ENCODE data around the gene BUD23.
"Not testable (repeated sequence)": the region's sequence is repeated elsewhere in the genome, so short reads cannot be mapped to it uniquely, and the experiment has no call there.

BUD23 gene

DNA sequence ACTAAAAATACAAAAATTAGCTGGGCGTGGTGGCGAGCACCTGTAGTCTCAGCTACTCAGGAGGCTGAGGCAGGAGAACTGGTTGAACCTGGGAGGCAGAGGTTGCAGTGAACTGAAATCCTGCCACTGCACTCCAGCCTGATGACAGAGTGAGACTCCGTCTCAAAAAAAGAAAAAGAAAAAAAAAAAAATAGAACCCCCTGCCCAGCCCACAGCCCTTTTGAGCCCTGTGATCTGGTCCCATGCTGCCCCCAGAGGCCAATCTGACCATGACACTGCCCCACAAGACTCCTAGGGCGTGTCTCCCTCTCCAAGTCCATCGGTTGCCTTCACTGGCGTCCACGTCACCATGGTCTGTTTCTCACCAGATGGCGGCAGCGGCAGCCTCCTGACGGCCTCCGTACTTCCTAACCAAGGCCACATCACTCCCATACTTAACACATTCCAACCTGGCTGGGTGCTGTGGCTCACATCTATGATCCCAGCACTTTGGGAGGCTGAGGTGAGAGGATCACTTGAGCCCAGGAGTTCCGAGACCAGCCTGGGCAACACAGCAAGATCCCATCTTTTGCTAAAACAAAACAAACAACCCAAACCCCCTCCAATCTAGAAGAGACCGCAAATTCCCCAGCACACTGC, 18.1 kb downstream of the BUD23 start:
- DNase-seq = no peak

DNA sequence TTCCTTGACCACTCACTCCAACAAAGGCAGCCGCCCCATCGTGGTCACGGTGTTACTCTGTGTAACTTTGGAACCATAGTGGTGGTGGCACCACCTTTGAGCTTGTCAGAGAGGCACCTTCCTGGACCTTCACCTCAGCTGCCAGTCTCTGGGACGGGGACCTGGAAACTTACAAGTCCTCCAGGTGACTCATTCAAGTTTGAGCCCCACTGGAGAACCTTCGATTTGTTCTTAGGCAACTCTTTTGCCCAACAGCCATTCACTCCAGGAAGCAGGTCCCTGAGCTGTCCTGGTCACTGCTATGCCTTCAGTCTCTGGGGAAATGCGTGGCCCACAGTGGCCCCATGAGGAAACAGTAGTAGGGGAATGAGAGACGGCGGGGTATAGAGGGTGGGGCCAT, 18.8 kb downstream of the BUD23 start:
- DNase-seq = no peak

DNA sequence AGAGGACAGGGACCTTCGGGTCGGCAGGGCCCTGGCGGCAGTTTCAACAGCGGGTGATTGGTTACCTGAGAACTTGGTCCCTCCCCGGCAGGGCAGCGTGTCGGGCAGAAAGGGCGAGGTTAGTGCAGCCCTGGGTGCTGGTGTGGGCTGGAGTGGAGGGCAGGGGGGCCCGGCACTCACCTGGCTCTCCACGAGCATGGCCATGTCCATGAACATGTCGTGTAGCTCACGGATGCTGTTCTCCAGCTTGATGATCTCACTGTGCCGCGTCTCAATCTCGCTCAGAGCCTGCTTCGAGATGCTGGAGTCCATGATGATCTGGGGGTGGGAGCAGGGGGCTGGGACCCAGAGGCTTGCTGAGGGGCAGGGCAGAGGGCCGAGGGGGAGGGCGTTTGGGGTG, 19.3 kb downstream of the BUD23 start:
- DNase-seq = no peak

DNA sequence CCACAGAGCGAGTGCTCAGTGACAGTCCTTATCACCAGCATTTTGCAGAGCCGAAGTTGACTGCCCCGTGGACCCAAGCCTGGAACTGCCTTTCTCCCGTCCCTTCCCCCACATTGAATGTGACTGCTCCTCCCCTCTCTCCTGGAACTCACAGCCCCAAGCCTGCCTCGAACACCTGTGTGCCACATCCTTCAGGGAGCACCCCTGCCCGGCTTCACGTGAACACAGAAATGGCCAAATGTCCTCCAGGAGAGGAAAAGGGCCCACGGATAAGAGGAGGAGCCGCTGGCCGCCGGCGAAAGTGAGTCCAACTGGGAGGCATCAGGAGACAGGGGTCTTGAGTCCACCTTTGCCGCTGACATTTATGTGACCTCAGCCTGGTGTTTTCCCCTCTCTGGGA, 19.8 kb downstream of the BUD23 start:
- no peak for DNase-seq

DNA sequence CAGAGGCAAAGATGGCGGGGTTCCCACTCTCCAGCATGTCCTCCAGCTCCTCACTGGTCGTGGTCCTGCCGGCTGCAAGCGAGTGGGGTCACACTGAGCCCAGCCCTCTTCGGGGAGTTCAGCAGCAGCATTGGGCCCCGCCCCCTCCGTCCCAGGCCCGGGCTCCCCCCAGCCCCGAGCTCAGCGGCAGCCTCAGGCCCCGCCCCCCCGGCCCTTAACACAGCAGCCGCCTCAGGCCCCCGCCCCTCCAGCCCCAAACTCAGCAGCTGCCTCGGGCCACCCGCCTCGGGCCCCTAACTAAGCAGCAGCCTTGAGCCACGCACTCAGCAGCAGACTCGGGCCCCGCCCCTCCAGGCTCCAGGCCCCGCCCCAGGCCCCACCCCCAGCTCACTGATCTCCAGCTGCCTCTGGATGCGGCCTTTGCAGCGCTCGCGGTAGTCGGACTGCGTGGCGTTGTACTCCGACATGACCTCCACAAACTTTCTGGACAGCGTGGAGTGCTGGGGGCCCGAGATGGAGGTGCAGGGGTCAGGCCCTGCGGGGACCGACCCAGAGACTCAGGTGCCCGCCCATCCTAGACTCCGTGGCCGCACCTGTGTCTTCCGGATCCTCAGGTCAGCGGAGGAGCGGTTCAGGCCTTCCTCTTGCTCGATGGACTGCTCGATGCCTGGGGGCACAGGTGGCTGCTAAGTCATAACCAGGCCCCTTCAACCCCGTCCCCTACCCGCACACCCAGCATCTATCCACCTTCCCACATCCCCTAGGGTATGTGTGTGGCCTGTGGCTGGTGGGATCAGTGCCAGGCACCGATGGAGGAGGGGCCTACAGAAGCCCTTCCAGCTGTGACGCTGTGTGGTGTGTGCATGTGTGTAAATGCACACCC, 20.6 kb downstream of the BUD23 start:
- peak; percentile 37 for DNase-seq

DNA sequence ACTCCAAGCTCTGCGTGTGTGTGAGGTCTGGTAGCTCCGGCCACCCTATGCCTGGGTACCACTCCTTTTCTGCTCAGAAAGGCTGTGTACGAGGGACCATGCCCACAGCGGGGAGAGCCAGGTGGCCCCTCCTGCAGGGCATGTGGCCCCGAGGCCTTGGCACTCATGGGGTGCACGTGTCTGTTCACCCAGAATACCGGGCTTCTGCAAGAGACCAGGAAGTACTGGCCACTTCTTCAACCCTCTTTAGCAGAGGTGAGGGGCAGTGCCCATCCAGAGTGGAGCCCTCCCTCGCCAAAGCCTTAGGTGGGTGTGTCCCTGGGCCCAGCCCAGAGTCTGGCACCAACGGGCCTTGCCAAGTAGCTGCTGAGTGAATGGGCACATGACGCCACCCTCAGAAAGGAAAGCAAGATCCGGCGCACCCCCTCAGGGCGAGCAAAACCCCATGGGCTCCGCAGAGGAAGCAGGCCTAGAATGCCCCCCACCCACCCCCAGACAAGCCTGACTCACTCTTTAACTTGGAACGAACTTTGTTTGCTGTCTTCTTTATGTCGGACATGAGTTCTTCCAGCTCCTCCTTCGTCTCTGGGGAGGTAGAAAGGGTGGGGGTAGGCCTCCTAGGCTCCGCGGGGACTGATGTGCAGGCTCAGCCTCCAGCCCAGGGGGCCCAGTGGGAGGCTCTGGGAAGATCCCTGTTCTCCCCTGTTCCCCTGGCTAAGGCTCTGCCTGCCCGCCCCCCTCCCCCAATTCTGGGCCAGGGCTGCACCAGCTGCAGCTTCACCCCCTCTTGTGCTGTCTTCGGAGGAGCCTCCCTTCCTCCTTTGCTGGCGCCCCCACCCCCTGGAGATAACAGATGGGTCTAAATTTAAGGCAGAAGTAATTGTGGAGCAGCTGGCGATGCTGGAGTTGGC, 21.5 kb downstream of the BUD23 start:
- peak; percentile 84 for DNase-seq

DNA sequence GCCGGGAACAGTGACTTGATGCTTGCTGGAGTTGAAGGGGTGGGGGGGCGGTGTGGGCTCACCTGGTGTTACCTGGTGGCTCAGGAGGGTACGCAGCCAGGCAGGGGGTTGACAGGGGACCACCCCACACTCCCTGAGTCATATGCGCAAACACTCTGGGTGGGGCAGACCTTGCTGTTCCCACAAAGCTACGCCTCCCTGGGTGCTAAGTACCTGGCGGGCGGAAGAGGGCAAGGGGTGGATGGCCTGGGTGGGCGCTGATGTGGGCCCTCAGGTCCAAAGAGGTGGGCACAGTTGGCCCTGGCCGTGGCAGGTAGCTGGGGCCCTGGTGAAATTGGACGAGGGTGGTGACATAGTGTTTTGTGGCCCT, 22.1 kb downstream of the BUD23 start:
- no peak for DNase-seq

DNA sequence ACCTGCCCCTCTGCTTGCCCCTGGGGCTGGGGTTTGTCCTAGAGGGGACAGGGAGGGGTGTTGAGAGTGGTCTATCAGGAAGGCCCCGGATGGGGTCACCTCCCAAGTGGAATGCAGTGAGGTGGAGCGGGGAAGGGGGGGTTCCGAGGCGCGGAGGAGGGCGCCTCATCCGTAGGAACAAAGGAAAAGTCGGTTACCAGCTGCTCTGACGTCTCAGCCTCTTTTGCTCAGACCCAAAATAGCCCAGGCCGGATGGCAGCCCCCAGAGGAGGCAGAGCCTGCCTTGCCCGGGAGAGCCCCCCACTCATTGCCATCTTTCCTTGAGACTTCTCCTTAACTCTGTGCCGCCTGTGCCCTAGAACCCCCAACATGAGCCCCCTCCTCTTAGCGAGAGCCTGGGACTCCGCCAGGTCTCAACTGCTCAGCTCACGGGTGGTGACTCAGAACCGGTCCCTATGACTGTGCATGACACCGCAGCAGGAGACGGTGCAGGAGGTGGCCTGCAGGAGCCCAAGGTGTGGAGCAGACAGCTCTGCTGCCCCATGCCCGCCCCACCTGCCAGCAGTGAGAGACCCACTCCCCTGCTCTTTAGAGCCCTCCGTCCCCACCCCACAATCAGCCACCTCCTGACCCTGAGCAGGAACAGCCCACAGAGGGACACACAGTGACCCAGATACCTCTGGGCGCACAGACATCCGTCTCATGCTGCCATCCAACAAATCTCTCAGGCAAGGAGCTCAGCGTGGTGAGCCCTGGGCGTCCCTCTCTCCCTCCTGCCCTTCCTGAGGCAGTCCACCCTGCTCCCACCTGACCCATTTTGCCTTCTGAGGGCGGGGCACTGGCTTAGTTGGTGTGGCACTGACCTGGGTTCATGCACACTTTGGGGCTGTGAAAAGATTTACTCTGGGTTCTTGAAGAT, 23.0 kb downstream of the BUD23 start:
- no peak for DNase-seq

DNA sequence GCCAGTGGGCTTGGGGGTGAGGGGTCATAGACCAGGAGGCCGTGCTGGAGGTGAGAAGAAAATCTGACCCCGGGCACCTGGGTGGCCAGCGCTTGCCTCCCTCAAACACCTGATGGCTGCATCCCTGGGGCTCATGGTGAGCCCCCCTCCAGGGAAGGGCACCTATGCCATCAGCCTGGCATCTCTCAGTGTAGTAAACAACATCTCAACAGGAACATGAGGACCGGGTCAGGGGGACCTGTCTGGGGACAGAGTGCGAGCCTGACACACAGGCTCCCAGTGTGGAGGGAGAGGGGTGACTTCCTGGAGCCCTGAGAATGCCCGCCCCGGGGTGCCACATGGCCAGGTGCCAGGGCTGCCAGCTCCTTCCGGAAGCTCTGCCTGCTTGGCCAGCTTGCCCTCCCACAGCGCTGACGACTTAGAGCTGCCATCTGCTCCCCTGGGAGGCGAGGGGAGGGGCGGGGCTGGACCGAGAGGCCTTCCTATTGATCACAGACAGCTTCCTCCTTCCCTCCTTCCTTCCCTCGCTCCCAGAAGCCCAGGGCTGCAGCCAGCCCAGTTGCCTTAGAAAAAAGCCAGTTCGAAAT, 23.7 kb downstream of the BUD23 start:
- DNase-seq = peak; percentile 81

DNA sequence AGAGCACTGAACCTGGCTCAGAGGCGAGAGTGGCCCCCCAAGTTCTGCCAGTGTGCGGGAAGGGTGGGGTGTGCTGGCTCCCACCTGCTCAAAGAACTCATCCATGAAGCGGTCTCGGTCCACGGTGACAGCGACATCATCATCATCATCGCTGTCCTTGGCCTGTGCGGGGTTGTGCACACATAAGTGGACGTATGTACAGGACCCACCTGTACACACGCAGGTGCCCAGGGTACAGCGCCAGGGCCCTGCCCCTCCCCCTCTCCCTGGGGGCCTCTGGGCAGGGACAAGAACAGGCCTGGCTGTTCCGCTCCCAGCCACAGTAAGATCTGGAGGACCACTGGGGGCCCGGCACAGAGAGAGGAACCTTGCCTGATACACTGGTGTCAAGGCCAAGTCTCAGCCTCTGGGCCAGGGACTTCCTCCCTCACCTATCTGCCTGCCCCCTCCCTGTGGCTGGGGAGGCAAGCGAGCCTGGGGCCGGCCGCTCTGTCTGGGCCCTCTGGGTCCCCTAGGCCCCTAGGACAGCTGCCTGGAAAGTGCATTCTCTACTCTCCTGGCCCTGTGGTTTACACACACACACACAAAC, 25.7 kb downstream of the BUD23 start:
- no peak for DNase-seq

DNA sequence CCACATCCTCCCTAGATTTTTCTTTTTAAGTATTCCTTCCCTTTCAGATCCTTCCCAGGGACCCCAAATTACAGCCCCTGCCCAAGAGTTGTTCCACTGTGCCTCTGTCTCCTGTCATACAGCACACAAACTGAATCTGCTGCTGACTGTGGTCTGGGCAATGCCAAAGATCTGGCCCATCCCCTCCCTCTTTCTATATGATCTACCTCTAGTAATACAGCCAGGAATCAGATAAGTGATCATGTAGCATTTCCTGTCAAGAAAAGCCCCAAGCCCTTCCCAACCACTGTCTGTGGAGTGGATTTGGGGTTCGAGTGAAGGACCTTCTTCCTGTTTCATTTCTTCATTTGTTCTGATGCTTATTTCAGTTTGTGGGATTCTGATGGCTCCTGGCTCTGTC, 29.4 kb downstream of the BUD23 start:
- no peak for DNase-seq

DNA sequence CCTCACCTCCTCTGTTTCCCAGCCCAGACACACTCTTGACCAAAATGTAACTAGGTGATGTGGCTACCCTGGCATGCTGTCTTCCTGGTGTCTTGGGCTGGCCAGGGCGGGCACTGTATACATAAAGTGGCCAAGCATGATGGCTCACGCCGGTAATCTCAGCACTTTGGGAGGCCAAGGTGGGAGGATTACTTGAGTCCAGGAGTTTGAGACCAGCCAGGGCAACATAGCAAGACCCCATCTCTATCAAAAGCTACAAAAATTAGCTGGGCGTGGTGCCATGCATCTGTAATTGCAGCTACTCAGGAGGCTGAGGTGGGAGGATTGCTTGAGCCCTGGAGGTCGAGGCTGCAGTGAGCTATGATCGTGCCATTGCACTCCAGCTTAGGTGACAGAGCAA, 29.9 kb downstream of the BUD23 start:
- not testable (repeated sequence) for DNase-seq

DNA sequence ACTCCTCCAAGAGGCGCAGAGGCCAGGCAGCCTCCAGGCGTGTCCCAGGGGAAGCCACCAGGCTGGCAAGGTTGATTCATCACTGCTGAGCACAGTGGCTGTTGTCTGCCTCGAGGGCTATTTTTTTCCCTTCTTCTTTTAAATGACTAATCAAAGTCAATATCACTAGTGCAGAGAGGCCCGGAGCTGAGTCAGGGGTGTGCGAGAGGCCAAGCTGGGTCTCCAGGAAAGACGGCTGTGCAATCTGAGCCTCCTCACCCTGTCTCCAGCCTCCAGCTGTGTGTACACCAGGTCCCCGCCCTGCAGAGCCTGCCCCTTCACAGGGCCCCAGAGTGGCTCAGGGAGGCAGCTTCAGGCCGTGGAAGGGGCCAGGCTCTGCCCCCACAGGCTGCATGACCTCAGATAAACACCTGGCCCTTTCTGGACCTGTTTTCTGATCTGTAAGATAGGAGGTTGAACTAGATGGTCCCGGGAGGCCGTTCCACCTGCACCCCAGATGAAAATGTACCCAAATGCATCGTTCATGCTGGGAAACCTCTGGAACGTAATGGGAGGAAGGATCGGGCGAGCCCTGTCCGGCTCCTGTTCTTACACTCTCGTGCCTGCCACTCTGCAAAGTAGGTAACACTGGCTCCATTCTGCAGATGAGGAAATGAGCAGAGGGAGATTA, 32.4 kb downstream of the BUD23 start:
- peak; percentile 86 for DNase-seq

DNA sequence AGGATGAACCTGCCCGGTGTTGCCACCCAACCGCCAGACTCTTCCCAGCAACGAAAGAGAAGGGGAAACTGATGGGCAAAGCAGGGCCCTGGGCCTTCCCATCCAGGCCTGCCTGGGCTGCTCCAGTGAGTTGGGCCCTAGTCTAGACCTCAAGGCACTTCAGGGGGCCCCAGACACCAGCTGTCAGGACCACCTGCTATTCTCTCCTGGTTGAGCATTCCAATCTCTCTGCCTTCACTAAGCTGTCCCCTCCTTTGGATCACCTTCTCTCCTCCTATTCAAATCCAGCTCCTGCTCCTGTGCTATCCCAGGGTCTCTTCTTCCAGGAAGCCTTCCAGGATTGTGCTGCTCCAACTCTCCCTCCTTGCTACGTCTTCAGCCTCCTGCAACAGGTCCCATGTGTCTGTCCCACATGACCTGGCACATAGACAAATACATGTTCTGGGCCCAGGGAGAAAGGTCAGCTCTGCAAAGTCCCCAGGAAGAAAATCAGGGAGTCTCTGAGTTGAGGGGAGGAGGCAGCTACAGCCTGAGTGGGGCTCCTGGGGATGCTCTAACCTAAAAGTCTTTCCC, 33.0 kb downstream of the BUD23 start:
- DNase-seq = no peak

DNA sequence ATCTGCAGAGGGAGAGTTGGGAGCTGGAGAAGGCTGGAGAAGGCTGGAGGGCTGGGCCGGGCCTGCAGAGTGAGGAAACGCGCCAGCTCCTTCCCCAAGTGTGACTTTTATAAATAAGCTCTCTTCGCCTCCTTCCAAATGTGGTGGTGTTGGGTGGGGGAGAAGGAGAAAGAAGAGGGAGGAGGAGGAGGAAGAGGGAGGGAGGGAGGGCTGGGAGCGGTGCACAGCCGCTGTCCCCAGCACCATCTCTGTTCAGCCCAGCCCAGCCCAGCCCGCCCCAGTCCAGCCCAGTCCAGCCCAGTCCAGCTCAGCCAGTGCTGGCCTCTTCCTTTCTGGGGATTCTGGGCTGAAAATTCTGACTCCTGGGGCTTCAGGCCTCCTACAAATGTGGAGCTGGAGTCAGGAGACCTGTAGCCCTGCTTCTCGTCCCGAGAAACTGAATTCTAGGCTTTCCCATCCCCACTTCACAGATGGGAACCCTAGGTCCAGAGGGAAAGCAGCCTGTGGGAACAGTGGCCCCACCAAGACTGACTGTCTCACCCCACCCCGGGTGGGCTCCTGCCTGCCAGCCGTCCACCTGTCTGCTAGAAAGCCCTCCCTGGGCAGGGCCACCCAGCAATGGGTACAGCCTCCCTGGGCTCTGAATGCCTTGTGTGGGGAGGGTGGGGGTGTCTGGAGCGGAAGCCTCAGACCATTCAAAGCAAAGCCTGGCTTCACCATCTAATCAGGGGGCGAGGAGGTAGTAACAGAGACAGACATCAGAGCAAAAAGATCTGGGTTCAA, 33.8 kb downstream of the BUD23 start:
- no peak for DNase-seq

DNA sequence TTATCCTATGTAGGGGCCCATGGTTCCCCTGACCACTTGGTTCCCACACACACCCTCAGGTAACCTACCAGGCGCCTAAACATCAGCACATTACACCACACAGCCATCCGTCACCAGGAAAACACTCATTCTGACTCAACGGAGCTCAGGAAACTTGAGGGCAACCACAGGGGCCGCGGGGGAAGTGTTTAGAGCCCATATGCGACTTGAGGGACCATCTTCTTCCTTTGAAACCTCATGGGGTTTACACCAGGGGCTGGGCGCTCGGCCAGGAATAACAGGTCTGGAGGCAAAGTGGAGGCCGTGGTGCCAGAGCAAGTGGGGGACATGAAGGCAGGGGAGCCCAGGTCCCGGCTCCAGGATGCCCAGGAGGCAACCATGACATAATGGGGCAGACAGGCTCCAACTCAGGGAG, 34.6 kb downstream of the BUD23 start:
- DNase-seq = peak; percentile 69

DNA sequence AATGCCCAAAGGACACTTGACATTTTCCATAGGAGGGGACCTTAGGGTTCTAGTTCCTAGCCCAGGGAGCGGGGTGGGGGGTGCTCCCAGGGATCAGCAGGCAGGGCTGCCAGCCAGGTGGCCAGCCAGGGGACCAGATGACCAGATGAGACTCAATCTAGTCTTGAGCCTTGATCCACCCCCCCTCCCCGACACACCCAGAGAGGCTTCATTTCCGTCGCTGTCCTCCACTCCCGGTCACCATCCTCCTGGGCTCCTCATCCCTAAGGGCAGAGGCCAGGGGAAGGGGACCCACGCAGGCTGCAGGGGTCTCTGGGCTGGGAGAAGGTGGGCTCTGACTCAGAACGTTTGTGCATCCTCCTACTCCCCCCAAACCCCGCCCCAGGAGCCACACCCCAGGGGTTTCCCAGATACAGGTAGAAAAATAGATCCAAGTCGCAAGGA, 35.1 kb downstream of the BUD23 start:
- no peak for DNase-seq

DNA sequence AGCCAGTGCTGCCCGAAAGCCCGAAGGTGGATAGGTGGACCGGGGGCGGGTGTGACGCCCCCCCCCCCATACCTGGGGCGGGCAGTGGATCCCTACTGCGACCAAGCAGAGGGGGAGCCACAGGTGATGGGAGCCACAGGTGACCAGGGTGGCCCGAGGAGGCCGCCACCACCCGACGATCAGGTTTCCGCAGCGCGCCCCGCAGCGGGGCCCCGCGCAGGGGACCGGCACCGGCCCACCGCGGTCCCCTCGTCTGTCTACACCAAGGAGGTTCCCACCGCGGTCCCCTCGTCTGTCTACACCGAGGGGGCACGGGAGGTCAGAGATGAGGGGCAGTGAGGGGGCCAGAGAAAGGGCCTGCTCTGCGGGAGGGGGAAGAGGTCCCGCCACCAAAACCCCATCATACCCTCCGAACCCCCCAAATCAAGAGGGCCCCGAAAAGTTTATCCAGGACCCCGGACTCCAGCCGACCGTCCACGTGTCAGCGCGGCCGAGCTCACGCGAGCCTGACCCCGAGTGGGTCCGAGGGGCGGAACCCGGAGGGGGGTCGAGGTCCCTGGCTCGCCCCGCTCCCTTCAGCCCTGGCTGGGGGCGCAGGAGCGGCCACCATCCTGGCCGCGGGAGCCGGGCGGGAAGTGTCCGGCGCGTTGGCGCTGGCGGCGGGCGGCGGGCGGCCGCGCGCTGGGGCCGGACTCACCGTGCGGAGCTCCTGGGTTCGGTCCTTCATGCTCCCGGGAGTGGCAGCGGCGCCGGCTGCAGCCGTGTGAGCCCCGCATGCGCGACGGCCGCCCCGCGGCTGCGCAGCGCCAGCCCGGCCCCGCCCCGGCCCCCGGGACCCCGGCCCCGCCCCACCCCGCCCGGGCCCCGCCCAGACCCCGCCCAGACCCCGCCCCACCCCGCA, 35.8 kb downstream of the BUD23 start, which contains the start of gene STX1A:
STX1A (minus strand) TSS at position 765 of the 901 bp plus-strand sequence; CDS start at position 727, 38 bp downstream.
- peak; percentile 51 for DNase-seq
